ENCODE data around the gene PHIP.

GRCh38 chr6:79066330-79066729 lies 11.7 kb downstream of the PHIP start:
- TF ChIP-seq GATA1 (IDR thresholded peaks at IDR 0.05; ENCODE audit: low read depth, low read length) (no peak), POLR2A (IDR thresholded peaks at IDR 0.05; ENCODE audit: low read length) (no peak)
